HCT116 (cell line): Measurements from ENCODE around the gene ISYNA1. TPM values are rescaled to one million over a fixed set of nuclear protein-coding genes. Genes with fewer than 3 reads are reported as not detected.

Experiments
- ATAC-seq: fragments of 200-7000 bp; cut with Tn5 transposase; 2 replicates; pipeline ENCODE4 v1.9.1; 2020; ENCODE audit warnings: mild to moderate bottlenecking, moderate library complexity
- BruUV-seq: library from RNA; stranded (reverse); fragments of 400-500 nt; replicated peaks from 2 replicates; lab custom pipeline; 2021; lab: Mats Ljungman, UMichigan
- CTCF ChIA-PET: fragments of 300-600 bp; sonication (Branson Sonifier 250); formaldehyde crosslinking; loops from one replicate; lab custom pipeline; 2021; ENCODE audit warnings: antibody characterized with exemption; lab: Charles Lee
- POLR2A ChIA-PET: fragments of 300-600, 350-600 bp; sonication (Branson Sonifier 250); formaldehyde crosslinking; loops from one replicate; lab custom pipeline; 2021; ENCODE audit warnings: antibody characterized with exemption; lab: Charles Lee
- RAD21 ChIA-PET, 2 experiments: fragments of 300-600 bp; sonication (Branson Sonifier 250); formaldehyde crosslinking; loops; one replicate each; lab custom pipeline; 2023; ENCODE audit warnings: low total read pairs in 2 of 2; ENCODE audit not compliant: uncharacterized antibody in 2 of 2, unreplicated experiment in 2 of 2, low non-redundant PET in 1 of 2; lab: Charles Lee
- DNase-seq: peaks from one replicate; pipeline ENCODE4 v3.0.0-alpha.2; 2010; ENCODE audit warnings: low read depth, low spot score
- H2AFZ ChIP-seq: fragments of 200-600 bp; shearing (Covaris generic), sonication (generic); 2 replicates; pipeline ENCODE4 v1.6.1; 2017; ENCODE audit warnings: low read depth, mixed run types, mixed read lengths, antibody characterized with exemption, low read length; ENCODE audit not compliant: poor library complexity, severe bottlenecking
- H3K27ac ChIP-seq: 2 replicates; pipeline ENCODE4 v1.5.1; 2012; ENCODE audit warnings: low read depth, low read length
- H3K27me3 ChIP-seq: fragments of 200-600 bp; sonication (generic); 2 replicates; pipeline ENCODE4 v1.6.1; 2016; ENCODE audit warnings: mixed run types, low read length, mixed read lengths; ENCODE audit not compliant: insufficient read depth
- H3K36me3 ChIP-seq, 2 experiments: fragments of 200-500 bp in 1 of 2; fragments of 200-600 bp in 1 of 2; sonication (Bioruptor generic) in 1 of 2; sonication (generic) in 1 of 2; 2 replicates each; pipeline versions ENCODE4 v1.5.1 to v1.6.1; 2014 to 2016; ENCODE audit warnings: low read length in 2 of 2, inconsistent platforms in 1 of 2, mixed read lengths in 1 of 2, mixed run types in 1 of 2; ENCODE audit not compliant: insufficient read depth in 2 of 2, control insufficient read depth in 1 of 2
- H3K4me1 ChIP-seq, 2 experiments: fragments of 200-600 bp in 1 of 2; sonication (generic) in 1 of 2; 2 replicates each; pipeline versions ENCODE4 v1.5.1 to v1.6.1; 2012 to 2017; ENCODE audit warnings: low read length in 2 of 2, inconsistent platforms in 1 of 2, mild to moderate bottlenecking in 1 of 2, mixed read lengths in 1 of 2, mixed run types in 1 of 2, moderate library complexity in 1 of 2; ENCODE audit not compliant: insufficient read depth in 2 of 2, control insufficient read depth in 1 of 2
- H3K4me2 ChIP-seq: fragments of 200-600 bp; sonication (generic); 2 replicates; pipeline ENCODE4 v1.6.1; 2017; ENCODE audit warnings: mixed run types, low read length, mixed read lengths
- H3K4me3 ChIP-seq, 2 experiments: fragments of 200-600 bp in 1 of 2; sonication (generic) in 1 of 2; replicated peaks in 1 of 2; 2 replicates each; pipeline ENCODE4 v1.5.1; 2011 to 2016; ENCODE audit warnings: low read length in 2 of 2, control low read depth in 1 of 2, low read depth in 1 of 2, mild to moderate bottlenecking in 1 of 2, mixed read lengths in 1 of 2, mixed run types in 1 of 2
- H3K79me2 ChIP-seq: fragments of 200-600 bp; sonication (generic); 2 replicates; pipeline ENCODE4 v1.6.1; 2017; ENCODE audit warnings: mild to moderate bottlenecking, mixed run types, low read length, moderate library complexity, mixed read lengths; ENCODE audit not compliant: insufficient read depth
- H3K9ac ChIP-seq: fragments of 200-600 bp; sonication (generic); 2 replicates; pipeline ENCODE4 v1.6.1; 2016; ENCODE audit warnings: low read length, mixed read lengths
- H3K9me2 ChIP-seq: fragments of 200-600 bp; sonication (generic), shearing (Covaris generic); 2 replicates; pipeline ENCODE4 v1.6.1; 2017; ENCODE audit warnings: mixed run types, mild to moderate bottlenecking, moderate library complexity; ENCODE audit not compliant: insufficient read depth
- H3K9me3 ChIP-seq, 2 experiments: fragments of 200-500 bp in 1 of 2; fragments of 200-600 bp in 1 of 2; sonication (Bioruptor generic) in 1 of 2; sonication (generic) in 1 of 2; 2 replicates each; pipeline ENCODE4 v1.6.1; 2014 to 2017; ENCODE audit warnings: low read length in 2 of 2, mixed read lengths in 2 of 2, inconsistent platforms in 1 of 2, low read depth in 1 of 2, mild to moderate bottlenecking in 1 of 2, mixed run types in 1 of 2, moderate library complexity in 1 of 2; ENCODE audit not compliant: control insufficient read depth in 1 of 2, insufficient read depth in 1 of 2
- H4K20me1 ChIP-seq: fragments of 200-600 bp; sonication (generic), shearing (Covaris generic); 2 replicates; pipeline ENCODE4 v1.6.1; 2017; ENCODE audit warnings: mixed run types, mild to moderate bottlenecking, moderate library complexity; ENCODE audit not compliant: insufficient read depth
- EGR1 ChIP-seq: IDR thresholded peaks from 2 replicates; pipeline ENCODE4 v1.6.1; 2012; ENCODE audit warnings: low read depth
- EZH2 ChIP-seq: fragments of 200-600 bp; sonication (generic); IDR thresholded peaks from 2 replicates; pipeline ENCODE4 v1.6.1; 2017; ENCODE audit warnings: antibody characterized with exemption, mixed run types
- POLR2A ChIP-seq: IDR thresholded peaks from 2 replicates; pipeline ENCODE4 v1.7.0; 2011; ENCODE audit warnings: borderline replicate concordance; ENCODE audit not compliant: insufficient read depth, insufficient read length; ENCODE audit errors: extremely low read depth
- POLR2AphosphoS5 ChIP-seq: IDR thresholded peaks from 2 replicates; pipeline ENCODE4 v1.6.1; 2011; ENCODE audit warnings: mild to moderate bottlenecking, low read depth, low read length, moderate library complexity
- SP1 ChIP-seq: IDR thresholded peaks from 2 replicates; pipeline ENCODE4 v1.6.1; 2012; ENCODE audit warnings: low read depth
- YY1 ChIP-seq: IDR thresholded peaks from 2 replicates; pipeline ENCODE4 v1.6.1; 2011; ENCODE audit warnings: low read length, low read depth, moderate library complexity, mild to moderate bottlenecking; ENCODE audit not compliant: insufficient replicate concordance; ENCODE audit errors: extremely low read depth
- ZNF274 ChIP-seq: fragments of 200-500 bp; sonication (Bioruptor generic); IDR thresholded peaks from 2 replicates; pipeline ENCODE4 v1.6.1; 2014; ENCODE audit warnings: mild to moderate bottlenecking, low read depth, low read length, inconsistent platforms
- intact Hi-C: fragments of 100-400 bp; cut with micrococcal nuclease; formaldehyde crosslinking; loops from 2 replicates; pipeline ENCODE4 v1.10.0; 2022
- total RNA-seq: library from RNA; stranded (reverse); gene quantifications from one replicate; pipeline ENCODE4 v1.2.1, GENCODE V29; 2021; ENCODE audit not compliant: unreplicated experiment
- TF ChIP-seq, protein P1 (sequence below): IDR thresholded peaks from 2 replicates; pipeline ENCODE4 v1.6.1; 2012
- TF ChIP-seq, protein P2 (sequence below): IDR thresholded peaks from 2 replicates; pipeline ENCODE4 v1.6.1; 2012; ENCODE audit warnings: low read depth

The ISYNA1 gene
- total RNA-seq, 1 experiment from 2014 or later = 365 TPM

DNA sequence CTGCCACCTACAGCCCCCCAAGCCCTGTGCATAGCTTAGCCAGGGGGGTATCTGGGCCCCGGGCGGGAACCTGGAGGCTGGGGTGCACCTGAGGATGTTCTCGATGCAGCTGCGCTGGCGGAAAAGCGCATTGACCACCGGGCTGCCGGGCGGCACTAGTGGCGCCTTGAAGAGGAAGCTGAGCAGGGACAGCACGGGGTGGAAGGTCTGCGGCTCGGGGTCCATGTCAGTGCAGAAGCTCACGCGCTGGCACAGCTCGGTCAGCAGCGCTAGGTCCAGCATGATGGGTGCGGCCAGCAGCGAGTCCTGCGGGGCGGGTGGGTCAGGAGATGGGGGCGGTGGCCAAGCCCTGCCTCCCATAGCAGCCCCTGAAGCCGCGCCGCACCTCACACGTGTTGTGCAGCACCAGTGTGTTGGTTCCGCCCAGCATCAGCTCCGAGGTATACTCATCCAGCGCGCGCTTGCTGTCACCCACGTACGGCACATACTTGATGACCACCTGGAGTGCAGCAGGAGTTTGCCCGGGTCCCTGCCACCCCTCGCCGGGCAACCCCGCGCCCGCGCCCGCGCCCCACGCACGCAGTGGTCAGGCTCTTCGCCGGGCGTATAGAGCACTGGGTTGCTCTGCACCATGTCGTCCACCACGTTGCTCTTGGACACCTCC is 2.6 kb downstream of the ISYNA1 start:
- Histone ChIP-seq H3K27me3 (no peaks in the 10 kb centered on the region), H3K9me2 (no peaks in the 10 kb centered on the region), H3K9me3 (no peaks in the 10 kb centered on the region), H3K36me3 (peaks cover under 1 to 8% of the 10 kb centered on the region in 2 experiments; a peak in 2 of 4 replicates), H3K9ac (no peak overlapping the region), H3K79me2 (peaks cover 9% of the 10 kb centered on the region; the same call in 1 of the 2 replicates), H3K4me3 (no peak overlapping the region), H3K4me1 (peaks cover 22 to 46% of the 10 kb centered on the region in 2 experiments), H3K4me2 (no peak overlapping the region), H4K20me1 (no peaks in the 10 kb centered on the region), H2AFZ (no peak overlapping the region), H3K27ac (no peak overlapping the region; the same call in 1 of the 2 replicates)
- no TSS peak for BruUV-seq
- ChIA-PET POLR2A (interaction anchor here (1.2 kb wide), 1 partner anchor 17 kb away, joined by 6 read pairs; the partner anchor contains the start of gene SSBP4), CTCF (no interaction called here), RAD21 (no interaction called here)
- DNase-seq = no peak
- TF ChIP-seq POLR2AphosphoS5 (0 out of 2 replicates have a peak, but pooled peaks have one; percentile 15), ZNF274 (no peak), POLR2A (no peak)
- TF ChIP-seq, protein P1, sequence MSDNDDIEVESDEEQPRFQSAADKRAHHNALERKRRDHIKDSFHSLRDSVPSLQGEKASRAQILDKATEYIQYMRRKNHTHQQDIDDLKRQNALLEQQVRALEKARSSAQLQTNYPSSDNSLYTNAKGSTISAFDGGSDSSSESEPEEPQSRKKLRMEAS = no peak
- intact Hi-C loops = no loop called here
- no peak for ATAC-seq

DNA sequence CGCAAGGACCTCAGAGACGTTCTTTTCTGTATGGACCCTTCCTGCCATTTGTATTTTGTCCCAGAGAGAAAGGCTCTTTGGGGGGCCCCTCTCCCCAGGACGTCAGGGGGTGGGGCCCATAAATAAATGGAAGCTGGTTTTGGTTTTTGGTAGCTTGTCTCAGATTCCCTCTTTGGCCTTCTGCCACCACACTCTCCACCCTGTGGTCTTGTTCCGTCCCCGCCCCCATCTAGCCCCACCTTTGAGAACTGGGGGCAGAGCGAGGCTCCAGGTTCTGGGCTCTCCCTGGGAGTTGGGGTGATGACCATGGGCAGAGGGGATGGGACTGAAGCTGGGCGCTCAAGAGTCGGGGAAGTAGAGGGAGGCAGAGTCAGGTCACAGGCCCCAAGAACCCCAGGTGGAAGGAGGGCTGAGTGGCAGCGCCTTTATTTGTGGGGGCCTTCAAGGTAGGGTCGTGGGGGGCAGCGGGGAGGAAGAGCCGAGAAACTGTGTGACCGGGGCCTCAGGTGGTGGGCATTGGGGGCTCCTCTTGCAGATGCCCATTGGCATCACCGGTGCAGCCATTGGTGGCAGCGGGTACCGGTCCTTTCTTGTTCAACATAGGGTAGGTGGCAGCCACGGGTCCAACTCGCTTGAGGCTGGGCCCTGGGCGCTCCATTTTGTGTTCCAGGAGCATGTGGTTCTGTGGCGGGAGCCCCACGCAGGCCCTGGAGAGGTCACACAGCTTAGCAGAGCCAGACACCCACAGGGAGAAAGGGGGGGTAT is 3.3 kb downstream of the ISYNA1 start:
- no peaks in the 10 kb centered on the region for H3K9me2 ChIP-seq
- BruUV-seq = no TSS peak
- intact Hi-C loops = no loop called here
- H3K27me3 ChIP-seq = no peaks in the 10 kb centered on the region
- RAD21 ChIA-PET = no interaction called here
- H3K27ac ChIP-seq = peak overlapping the region; percentile 38
- no peak overlapping the region for H2AFZ ChIP-seq
- POLR2A ChIA-PET = interaction anchor here (1.2 kb wide), 1 partner anchor 16 kb away, joined by 6 read pairs; the partner anchor contains the start of gene SSBP4
- H3K4me3 ChIP-seq = no peak overlapping the region
- H3K4me2 ChIP-seq = no peak overlapping the region
- no peak for ATAC-seq
- H3K9ac ChIP-seq = no peak overlapping the region
- DNase-seq = no peak
- CTCF ChIA-PET = no interaction called here
- H3K36me3 ChIP-seq = peaks cover 3 to 8% of the 10 kb centered on the region in 2 experiments; a peak in 2 of 4 replicates
- H3K9me3 ChIP-seq = no peaks in the 10 kb centered on the region
- TF ChIP-seq SP1 (no peak), YY1 (no peak), POLR2AphosphoS5 (no peak; the same call in none of the 2 replicates), EZH2 (no peak), POLR2A (no peak), EGR1 (no peak; the same call in 1 of the 2 replicates)
- TF ChIP-seq, protein P2, sequence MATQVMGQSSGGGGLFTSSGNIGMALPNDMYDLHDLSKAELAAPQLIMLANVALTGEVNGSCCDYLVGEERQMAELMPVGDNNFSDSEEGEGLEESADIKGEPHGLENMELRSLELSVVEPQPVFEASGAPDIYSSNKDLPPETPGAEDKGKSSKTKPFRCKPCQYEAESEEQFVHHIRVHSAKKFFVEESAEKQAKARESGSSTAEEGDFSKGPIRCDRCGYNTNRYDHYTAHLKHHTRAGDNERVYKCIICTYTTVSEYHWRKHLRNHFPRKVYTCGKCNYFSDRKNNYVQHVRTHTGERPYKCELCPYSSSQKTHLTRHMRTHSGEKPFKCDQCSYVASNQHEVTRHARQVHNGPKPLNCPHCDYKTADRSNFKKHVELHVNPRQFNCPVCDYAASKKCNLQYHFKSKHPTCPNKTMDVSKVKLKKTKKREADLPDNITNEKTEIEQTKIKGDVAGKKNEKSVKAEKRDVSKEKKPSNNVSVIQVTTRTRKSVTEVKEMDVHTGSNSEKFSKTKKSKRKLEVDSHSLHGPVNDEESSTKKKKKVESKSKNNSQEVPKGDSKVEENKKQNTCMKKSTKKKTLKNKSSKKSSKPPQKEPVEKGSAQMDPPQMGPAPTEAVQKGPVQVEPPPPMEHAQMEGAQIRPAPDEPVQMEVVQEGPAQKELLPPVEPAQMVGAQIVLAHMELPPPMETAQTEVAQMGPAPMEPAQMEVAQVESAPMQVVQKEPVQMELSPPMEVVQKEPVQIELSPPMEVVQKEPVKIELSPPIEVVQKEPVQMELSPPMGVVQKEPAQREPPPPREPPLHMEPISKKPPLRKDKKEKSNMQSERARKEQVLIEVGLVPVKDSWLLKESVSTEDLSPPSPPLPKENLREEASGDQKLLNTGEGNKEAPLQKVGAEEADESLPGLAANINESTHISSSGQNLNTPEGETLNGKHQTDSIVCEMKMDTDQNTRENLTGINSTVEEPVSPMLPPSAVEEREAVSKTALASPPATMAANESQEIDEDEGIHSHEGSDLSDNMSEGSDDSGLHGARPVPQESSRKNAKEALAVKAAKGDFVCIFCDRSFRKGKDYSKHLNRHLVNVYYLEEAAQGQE = no peak
- H3K4me1 ChIP-seq = peaks cover 15 to 39% of the 10 kb centered on the region in 2 experiments
- no peaks in the 10 kb centered on the region for H4K20me1 ChIP-seq
- peaks cover 9% of the 10 kb centered on the region; the same call in 1 of the 2 replicates for H3K79me2 ChIP-seq
